Measurements from ENCODE around the gene PIK3R3. TPM values are rescaled to one million over a fixed set of nuclear protein-coding genes. Genes with fewer than 3 reads are reported as not detected.

PIK3R3 gene
- total and polyA plus RNA-seq, 2 donors (not counting 3 experiments of a cell fraction or from before 2014, with no cell fraction given), result 7.5 to 14.3 TPM

DNA sequence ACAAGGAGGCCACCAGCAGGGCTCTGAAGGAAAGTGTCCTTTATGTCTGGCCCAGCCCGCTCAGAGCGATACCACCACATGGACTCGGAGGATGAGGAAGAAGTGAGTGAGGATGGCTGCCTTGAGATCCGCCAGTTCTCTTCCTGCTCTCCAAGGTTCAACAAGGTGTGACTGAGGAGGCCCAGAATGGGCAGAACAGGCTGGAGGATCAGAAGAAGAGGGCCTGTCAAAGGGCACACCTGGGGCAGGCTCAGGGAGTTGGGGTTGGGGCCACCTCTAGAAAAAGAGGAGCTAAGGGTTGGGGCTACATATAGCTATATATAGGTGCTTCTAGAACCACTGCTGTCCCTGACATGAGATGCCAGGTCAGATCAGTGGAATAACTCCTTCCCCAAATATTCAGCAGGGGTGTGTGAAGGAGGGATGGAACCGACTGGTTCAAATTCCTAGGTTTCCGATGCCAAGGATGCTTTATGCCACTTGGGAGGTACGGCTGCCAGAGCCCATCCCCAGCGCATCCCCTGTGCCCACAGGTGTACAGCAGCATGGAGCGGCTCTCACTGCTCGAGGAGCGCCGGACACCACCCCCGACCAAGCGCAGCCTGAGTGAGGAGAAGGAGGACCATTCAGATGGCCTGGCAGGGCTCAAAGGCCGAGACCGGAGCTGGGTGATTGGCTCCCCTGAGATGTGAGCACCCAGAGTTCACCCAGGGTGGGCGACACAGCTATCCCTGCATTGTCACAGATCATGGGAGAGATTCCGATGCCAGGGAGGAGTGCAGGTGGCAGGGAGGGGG is 102.2 kb downstream of the PIK3R3 start:
- Histone ChIP-seq H3K4me2 (ENCODE audit: insufficient read depth, low read length) (no peak overlapping the region), H3K4me1 (ENCODE audit: control insufficient read depth, extremely low read depth, insufficient read depth, low read length) (no peaks in the 10 kb centered on the region), H3K79me2 (ENCODE audit: control insufficient read depth, insufficient read depth, low read length) (no peaks in the 10 kb centered on the region), H4K20me1 (replicated peaks; ENCODE audit: control insufficient read depth, extremely low read depth, insufficient read depth, low read length) (no peaks in the 10 kb centered on the region), H3K36me3 (ENCODE audit: control insufficient read depth in 2 of 2, extremely low read depth in 1 of 2, insufficient read depth in 2 of 2, low read length in 2 of 2) (peaks cover 0 to 5% of the 10 kb centered on the region in 2 experiments), H3K9ac (replicated peaks; ENCODE audit: extremely low read depth, insufficient read depth, low read length) (no peak overlapping the region), H3K27ac (ENCODE audit: insufficient read depth, low read depth, low read length) (no peak overlapping the region), H3K27me3 (ENCODE audit: control insufficient read depth in 2 of 2, insufficient read depth in 2 of 2, low read length in 2 of 2) (no peaks in the 10 kb centered on the region), H3K4me3 (replicated peaks in 1 of 3; ENCODE audit: insufficient read depth in 1 of 3, low read depth in 1 of 3, low read length in 3 of 3) (no peak overlapping the region), H3K9me3 (replicated peaks; ENCODE audit: control insufficient read depth, insufficient read depth, low read length) (no peaks in the 10 kb centered on the region), H2AFZ (ENCODE audit: low read depth, low read length) (no peak overlapping the region), H3K9me1 (replicated peaks; ENCODE audit: control insufficient read depth, extremely low read depth, insufficient read depth, low read length) (no peaks in the 10 kb centered on the region)
- TF ChIP-seq MYC (IDR thresholded peaks at IDR 0.05; ENCODE audit: low read depth, low read length), result no peak
- TF ChIP-seq, protein P1, sequence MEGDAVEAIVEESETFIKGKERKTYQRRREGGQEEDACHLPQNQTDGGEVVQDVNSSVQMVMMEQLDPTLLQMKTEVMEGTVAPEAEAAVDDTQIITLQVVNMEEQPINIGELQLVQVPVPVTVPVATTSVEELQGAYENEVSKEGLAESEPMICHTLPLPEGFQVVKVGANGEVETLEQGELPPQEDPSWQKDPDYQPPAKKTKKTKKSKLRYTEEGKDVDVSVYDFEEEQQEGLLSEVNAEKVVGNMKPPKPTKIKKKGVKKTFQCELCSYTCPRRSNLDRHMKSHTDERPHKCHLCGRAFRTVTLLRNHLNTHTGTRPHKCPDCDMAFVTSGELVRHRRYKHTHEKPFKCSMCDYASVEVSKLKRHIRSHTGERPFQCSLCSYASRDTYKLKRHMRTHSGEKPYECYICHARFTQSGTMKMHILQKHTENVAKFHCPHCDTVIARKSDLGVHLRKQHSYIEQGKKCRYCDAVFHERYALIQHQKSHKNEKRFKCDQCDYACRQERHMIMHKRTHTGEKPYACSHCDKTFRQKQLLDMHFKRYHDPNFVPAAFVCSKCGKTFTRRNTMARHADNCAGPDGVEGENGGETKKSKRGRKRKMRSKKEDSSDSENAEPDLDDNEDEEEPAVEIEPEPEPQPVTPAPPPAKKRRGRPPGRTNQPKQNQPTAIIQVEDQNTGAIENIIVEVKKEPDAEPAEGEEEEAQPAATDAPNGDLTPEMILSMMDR (IDR thresholded peaks at IDR 0.05; ENCODE audit: extremely low read depth in 1 of 2, insufficient read depth in 1 of 2, low read depth in 1 of 2, low read length in 2 of 2), result no peak
- no peak for TF ChIP-seq POLR2A (IDR thresholded peaks at IDR 0.05; ENCODE audit: low read depth, low read length)
- intact Hi-C loops (cut with micrococcal nuclease) (no loop called here), dilution Hi-C loops (cut with MboI; ENCODE audit: extremely low pct_ligation_motif_present, low sequenced_read_pairs) (loop anchor here (25.0 kb wide), 1 partner anchor 157 kb away; the partner anchor contains the start of genes P3R3URF, POMGNT1 and TSPAN1)
- DNase-seq (ENCODE audit: low read depth, low spot score) (no peak), FAIRE-seq (no peak)
- POLR2A ChIA-PET, result no interaction called here
- CTCF ChIA-PET, result interaction anchor here (1.9 kb wide), 1 partner anchor 193 kb away, joined by 6 read pairs; no protein-coding TSS in a partner anchor
- no TSS peak for BruUV-seq (replicated peaks)
